Measurements from ENCODE around the gene THUMPD2.

GRCh38 chr2:39816845-39817244, 37.8 kb upstream of the THUMPD2 start:
- TF ChIP-seq, protein P1, sequence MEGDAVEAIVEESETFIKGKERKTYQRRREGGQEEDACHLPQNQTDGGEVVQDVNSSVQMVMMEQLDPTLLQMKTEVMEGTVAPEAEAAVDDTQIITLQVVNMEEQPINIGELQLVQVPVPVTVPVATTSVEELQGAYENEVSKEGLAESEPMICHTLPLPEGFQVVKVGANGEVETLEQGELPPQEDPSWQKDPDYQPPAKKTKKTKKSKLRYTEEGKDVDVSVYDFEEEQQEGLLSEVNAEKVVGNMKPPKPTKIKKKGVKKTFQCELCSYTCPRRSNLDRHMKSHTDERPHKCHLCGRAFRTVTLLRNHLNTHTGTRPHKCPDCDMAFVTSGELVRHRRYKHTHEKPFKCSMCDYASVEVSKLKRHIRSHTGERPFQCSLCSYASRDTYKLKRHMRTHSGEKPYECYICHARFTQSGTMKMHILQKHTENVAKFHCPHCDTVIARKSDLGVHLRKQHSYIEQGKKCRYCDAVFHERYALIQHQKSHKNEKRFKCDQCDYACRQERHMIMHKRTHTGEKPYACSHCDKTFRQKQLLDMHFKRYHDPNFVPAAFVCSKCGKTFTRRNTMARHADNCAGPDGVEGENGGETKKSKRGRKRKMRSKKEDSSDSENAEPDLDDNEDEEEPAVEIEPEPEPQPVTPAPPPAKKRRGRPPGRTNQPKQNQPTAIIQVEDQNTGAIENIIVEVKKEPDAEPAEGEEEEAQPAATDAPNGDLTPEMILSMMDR (IDR thresholded peaks at IDR 0.05), result no peak
- TF ChIP-seq POLR2A (IDR thresholded peaks at IDR 0.05), result no peak
